Endothelial cell of umbilical vein (primary cell): ENCODE results near the gene ZRANB2. TPM values are rescaled to one million over a fixed set of nuclear protein-coding genes. Genes with fewer than 3 reads are reported as not detected.

ENCODE experiments used
- BruUV-seq: library from RNA; stranded (reverse); fragments of 400-500 nt; replicated peaks from 2 replicates; lab custom pipeline; 2021; lab: Mats Ljungman, UMichigan
- CTCF ChIA-PET: fragments of 300-600, 350-600 bp; sonication (Branson Sonifier 250); formaldehyde crosslinking; loops from one replicate; lab custom pipeline; 2021; ENCODE audit warnings: antibody characterized with exemption, inconsistent platforms; lab: Charles Lee
- POLR2A ChIA-PET: fragments of 300-600, 350-600 bp; sonication (Branson Sonifier 250); formaldehyde crosslinking; loops from one replicate; lab custom pipeline; 2021; ENCODE audit warnings: antibody characterized with exemption, inconsistent platforms; lab: Charles Lee
- DNase-seq: peaks from one replicate; pipeline ENCODE4 v3.0.0-alpha.2; 2011; ENCODE audit warnings: low read depth, low spot score
- FAIRE-seq: peaks from 2 replicates; lab custom pipeline; 2011; peaks lifted over from hg19 to GRCh38; lab: Jason Lieb, UNC
- H2AFZ ChIP-seq: 2 replicates; pipeline ENCODE4 v1.6.0; 2012; ENCODE audit warnings: low read depth, low read length, control low read depth, inconsistent platforms
- H3K27ac ChIP-seq: 2 replicates; pipeline ENCODE4 v1.5.1; 2011; ENCODE audit warnings: low read depth, mild to moderate bottlenecking, control low read depth, low read length, moderate library complexity; ENCODE audit not compliant: insufficient read depth
- H3K27me3 ChIP-seq, 2 experiments: 2 replicates each; pipeline versions ENCODE4 v1.6.0 to v1.6.1; 2011; ENCODE audit warnings: low read length in 2 of 2, mixed read lengths in 1 of 2; ENCODE audit not compliant: control insufficient read depth in 2 of 2, insufficient read depth in 2 of 2
- H3K36me3 ChIP-seq, 2 experiments: 2 replicates in 1 of 2; 3 replicates in 1 of 2; pipeline ENCODE4 v1.5.1; 2011; ENCODE audit warnings: low read length in 2 of 2, mild to moderate bottlenecking in 1 of 2, moderate library complexity in 1 of 2; ENCODE audit not compliant: control insufficient read depth in 2 of 2, insufficient read depth in 2 of 2; ENCODE audit errors: extremely low read depth in 1 of 2
- H3K4me1 ChIP-seq: 3 replicates; pipeline ENCODE4 v1.5.1; 2011; ENCODE audit warnings: mild to moderate bottlenecking, low read length; ENCODE audit not compliant: control insufficient read depth, insufficient read depth; ENCODE audit errors: extremely low read depth
- H3K4me2 ChIP-seq: 2 replicates; pipeline ENCODE4 v1.6.1; 2011; ENCODE audit warnings: low read length, control low read depth, mixed read lengths; ENCODE audit not compliant: insufficient read depth
- H3K4me3 ChIP-seq, 3 experiments: fragments of 200-600 bp in 1 of 3; sonication (generic), shearing (Covaris generic) in 1 of 3; replicated peaks in 1 of 3; 2 replicates each; pipeline ENCODE4 v1.5.1; 2011 to 2016; ENCODE audit warnings: control low read depth in 3 of 3, low read length in 3 of 3, mild to moderate bottlenecking in 2 of 3, inconsistent platforms in 1 of 3, low read depth in 1 of 3, moderate library complexity in 1 of 3; ENCODE audit not compliant: insufficient read depth in 1 of 3
- H3K79me2 ChIP-seq: 2 replicates; pipeline ENCODE4 v1.6.0; 2012; ENCODE audit warnings: low read length, inconsistent platforms; ENCODE audit not compliant: control insufficient read depth, insufficient read depth
- H3K9ac ChIP-seq: replicated peaks from 2 replicates; pipeline ENCODE3; 2011; ENCODE audit warnings: low read length, control low read depth; ENCODE audit not compliant: insufficient read depth; ENCODE audit errors: extremely low read depth
- H3K9me1 ChIP-seq: replicated peaks from 3 replicates; pipeline ENCODE4 v1.6.0; 2011; ENCODE audit warnings: mild to moderate bottlenecking, low read length; ENCODE audit not compliant: control insufficient read depth, insufficient read depth; ENCODE audit errors: extremely low read depth
- H3K9me3 ChIP-seq: replicated peaks from 2 replicates; pipeline ENCODE4 v1.5.1; 2012; ENCODE audit warnings: low read length, inconsistent platforms; ENCODE audit not compliant: control insufficient read depth, insufficient read depth
- H4K20me1 ChIP-seq: replicated peaks from 2 replicates; pipeline ENCODE3; 2011; ENCODE audit warnings: mild to moderate bottlenecking, low read length; ENCODE audit not compliant: control insufficient read depth, insufficient read depth; ENCODE audit errors: extremely low read depth
- CTCF ChIP-seq, 2 donors: IDR thresholded peaks; 1 replicate in 1 of 2; 2 replicates in 1 of 2; pipeline ENCODE4 v1.5.1; 2011; ENCODE audit warnings: low read length in 2 of 2, mild to moderate bottlenecking in 2 of 2, moderate library complexity in 2 of 2, control low read depth in 1 of 2, inconsistent platforms in 1 of 2, low read depth in 1 of 2; ENCODE audit not compliant: insufficient read depth in 1 of 2; ENCODE audit errors: extremely low read depth in 1 of 2
- EZH2 ChIP-seq: IDR thresholded peaks from 2 replicates; pipeline ENCODE4 v1.6.1; 2012; ENCODE audit warnings: borderline replicate concordance, low read depth, mild to moderate bottlenecking, moderate library complexity, low read length, inconsistent platforms; ENCODE audit not compliant: severe bottlenecking
- FOS ChIP-seq: IDR thresholded peaks from 2 replicates; pipeline ENCODE4 v1.6.1; 2011; ENCODE audit warnings: mild to moderate bottlenecking, low read length, moderate library complexity, borderline replicate concordance; ENCODE audit not compliant: insufficient read depth
- JUN ChIP-seq: IDR thresholded peaks from 2 replicates; pipeline ENCODE4 v1.6.1; 2011; ENCODE audit warnings: borderline replicate concordance, low read depth; ENCODE audit not compliant: insufficient read length, insufficient read depth
- MAX ChIP-seq: IDR thresholded peaks from 2 replicates; pipeline ENCODE4 v1.6.1; 2011; ENCODE audit not compliant: insufficient read depth, insufficient read length
- MYC ChIP-seq: IDR thresholded peaks from one replicate; pipeline ENCODE4 v1.6.1; 2011; ENCODE audit warnings: mild to moderate bottlenecking, low read depth, low read length
- POLR2A ChIP-seq: IDR thresholded peaks from 2 replicates; pipeline ENCODE4 v1.6.1; 2012; ENCODE audit warnings: low read depth, mild to moderate bottlenecking, control low read depth, low read length
- POLR2AphosphoS5 ChIP-seq: IDR thresholded peaks from 2 replicates; pipeline ENCODE4 v1.6.1; 2012; ENCODE audit warnings: low read depth, mild to moderate bottlenecking, control low read depth, low read length, moderate library complexity; ENCODE audit not compliant: insufficient read depth
- dilution Hi-C: fragments of 300-500 bp; cut with MboI; formaldehyde crosslinking; loops from one replicate; pipeline ENCODE4 v1.15.0; 2019; ENCODE audit warnings: low sequenced_read_pairs; ENCODE audit not compliant: extremely low pct_ligation_motif_present
- intact Hi-C: fragments of 100-400 bp; cut with micrococcal nuclease; formaldehyde crosslinking; loops from one replicate; pipeline ENCODE4 v1.10.0; 2022
- polyA plus RNA-seq, 4 experiments: library from polyadenylated mRNA; depleted of rRNA in 3 of 4; stranded (reverse) in 3 of 4; unstranded in 1 of 4; fragments of >200 nt; gene quantifications; 2 replicates each; pipeline versions ENCODE4 v1.2.1 to v1.2.3, GENCODE V29; 2011 to 2012; ENCODE audit warnings: missing spikeins in 1 of 4
- total RNA-seq: library from RNA; stranded (reverse); gene quantifications from 2 replicates; pipeline ENCODE4 v1.2.3, GENCODE V29; 2021

The ZRANB2 gene
- total and polyA plus RNA-seq, 2 donors (not counting 3 experiments of a cell fraction or from before 2014, with no cell fraction given), result 23.6 to 84.1 TPM

GRCh38 chr1:71033136-71033535 lies 47.7 kb downstream of the ZRANB2 start:
- Histone ChIP-seq H3K27ac (no peak overlapping the region), H3K9ac (no peak overlapping the region), H3K36me3 (no peaks in the 10 kb centered on the region), H2AFZ (no peak overlapping the region), H3K4me3 (no peak overlapping the region), H4K20me1 (no peaks in the 10 kb centered on the region), H3K4me1 (no peaks in the 10 kb centered on the region), H3K27me3 (peaks cover 0 to 5% of the 10 kb centered on the region in 2 experiments), H3K79me2 (no peaks in the 10 kb centered on the region), H3K4me2 (no peak overlapping the region), H3K9me1 (no peaks in the 10 kb centered on the region), H3K9me3 (no peaks in the 10 kb centered on the region)
- no peak for TF ChIP-seq MYC
- TF ChIP-seq EZH2, result no peak
- no peak for TF ChIP-seq MAX
- TF ChIP-seq POLR2A, result no peak
- TF ChIP-seq JUN, result no peak
- no peak for TF ChIP-seq FOS
- no peak for TF ChIP-seq POLR2AphosphoS5
- TF ChIP-seq CTCF (IDR thresholded peaks at IDR 0.05; ENCODE audit: extremely low read depth in 1 of 2, insufficient read depth in 1 of 2, low read depth in 1 of 2, low read length in 2 of 2), result no peak
- intact Hi-C loops (loop anchor here (1.0 kb wide), 1 partner anchor 9 kb away; no protein-coding TSS in a partner anchor), dilution Hi-C loops (no loop called here)
- no TSS peak for BruUV-seq
- ChIA-PET CTCF (no interaction called here), POLR2A (no interaction called here)
- FAIRE-seq (no peak), DNase-seq (no peak)
